GM19193 (cell line): ENCODE results near the gene MRPS16.

Source experiments
- POLR2A ChIP-seq: IDR thresholded peaks from 4 replicates; pipeline ENCODE4 v1.6.1; 2011; ENCODE audit not compliant: insufficient read depth, insufficient read length; ENCODE audit errors: extremely low read depth

The MRPS16 gene

DNA sequence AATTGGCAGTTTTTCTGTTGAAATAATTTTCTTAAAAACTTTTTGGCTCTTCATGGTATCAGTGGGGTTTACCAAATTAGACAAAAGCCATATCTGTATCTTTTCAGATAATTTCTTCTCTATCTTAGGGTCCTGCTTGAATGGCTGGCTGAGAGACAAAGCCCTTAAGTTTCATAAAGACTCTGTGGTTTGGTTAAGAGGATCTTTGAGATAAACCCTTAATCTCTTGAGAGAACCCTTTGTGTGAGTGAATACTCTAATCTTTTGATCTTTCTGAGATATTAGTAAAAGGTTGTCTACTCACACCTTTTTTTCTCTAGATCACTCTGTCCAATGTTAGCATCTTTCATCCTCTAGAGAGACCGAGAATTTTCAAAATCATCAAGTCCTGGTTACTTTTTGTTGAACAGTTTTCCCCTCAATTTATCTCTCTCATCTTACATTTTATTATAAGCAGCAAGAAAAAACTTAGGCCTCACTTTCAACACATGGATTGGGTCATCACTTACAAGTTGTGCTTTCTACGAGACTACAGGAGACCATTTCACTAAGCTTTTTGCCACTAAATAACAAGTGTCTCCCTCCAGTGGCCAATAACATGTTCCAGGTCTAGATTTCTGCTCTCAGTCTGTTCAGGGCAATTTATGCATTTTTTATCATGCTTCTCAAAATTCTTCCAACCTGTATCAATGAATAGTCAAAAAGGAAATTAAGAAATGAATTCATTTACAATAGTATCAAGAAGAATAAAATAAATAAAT, 33.8 kb downstream of the MRPS16 start:
- no peak for TF ChIP-seq POLR2A

- TF ChIP-seq POLR2A: no peak
These were observed 34.8 kb downstream of the MRPS16 start for GRCh38 chr10:73217628-73218027.

DNA sequence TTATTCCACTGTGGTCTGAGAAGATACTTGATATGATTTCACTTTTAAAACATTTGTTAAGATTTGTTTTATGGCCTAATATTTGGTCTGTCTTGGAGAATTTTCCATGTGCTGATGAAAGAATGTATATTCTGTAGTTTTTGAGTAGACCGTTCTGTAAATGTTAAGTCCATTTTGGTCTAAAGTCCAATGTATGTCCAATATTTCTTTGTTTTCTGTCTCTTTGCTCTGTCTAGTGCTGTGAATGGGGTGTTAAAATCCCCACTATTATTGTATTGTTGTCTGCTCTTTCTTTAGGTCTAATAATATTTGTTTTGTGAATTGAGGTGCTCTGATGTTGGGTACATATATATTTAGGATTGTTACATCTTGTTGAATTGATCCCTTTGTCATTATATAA, 36.7 kb downstream of the MRPS16 start:
- no peak for TF ChIP-seq POLR2A

GRCh38 chr10:73211106-73211811, 41.2 kb downstream of the MRPS16 start:
- no peak for TF ChIP-seq POLR2A

- TF ChIP-seq POLR2A: no peak
These were observed 41.9 kb downstream of the MRPS16 start for GRCh38 chr10:73210395-73211105.

GRCh38 chr10:73209705-73210104, 42.7 kb downstream of the MRPS16 start:
- no peak for TF ChIP-seq POLR2A

- no peak for TF ChIP-seq POLR2A
These were observed 44.6 kb downstream of the MRPS16 start for GRCh38 chr10:73207883-73208282.

DNA sequence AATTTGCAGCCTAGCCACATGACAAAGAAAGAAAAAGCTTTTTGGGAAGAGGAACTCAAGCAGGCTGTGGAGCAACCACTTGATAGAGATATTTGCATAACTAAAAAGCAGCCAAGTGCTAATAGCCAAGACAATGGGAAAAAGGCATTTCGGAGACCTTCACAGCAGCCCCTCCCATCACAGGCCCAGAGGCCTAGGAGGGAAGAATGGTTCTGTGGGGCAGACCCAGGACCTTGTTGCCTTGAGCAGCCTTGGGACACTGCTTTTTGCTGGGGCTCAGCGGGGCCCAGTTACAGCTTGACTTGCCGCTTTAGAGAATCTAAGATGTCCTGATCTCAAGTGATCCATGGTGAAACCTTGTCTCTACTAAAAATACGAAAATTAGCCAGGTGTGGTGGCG, 46.1 kb downstream of the MRPS16 start:
- TF ChIP-seq POLR2A: no peak

GRCh38 chr10:73205890-73206289, 46.6 kb downstream of the MRPS16 start:
- no peak for TF ChIP-seq POLR2A

- no peak for TF ChIP-seq POLR2A
These were observed 47.4 kb downstream of the MRPS16 start for GRCh38 chr10:73205081-73205480.
